ENCODE data around the gene ACP3.

- TF ChIP-seq CTCF (IDR thresholded peaks at IDR 0.05; ENCODE audit: insufficient read depth, low read depth, low read length) (no peak), EZH2 (IDR thresholded peaks at IDR 0.05; ENCODE audit: insufficient read depth, low read length) (no peak)
These were observed 64.2 kb downstream of the ACP3 start for GRCh38 chr3:132381348-132381944.
